Effector CD4-positive, alpha-beta T cell (primary cell): ENCODE results near the gene ZNF408.
"Not testable (repeated sequence)": the region's sequence is repeated elsewhere in the genome, so short reads cannot be mapped to it uniquely, and the experiment has no call there.

Experiments
- DNase-seq: peaks from one replicate; pipeline ENCODE4 v3.0.0-alpha.2; 2020
- total RNA-seq: gene quantifications from one replicate; lab custom pipeline; 2026; lab: John Stamatoyannopoulos, UW

Gene ZNF408
- 22.7 reads per million, percentile 49 among the genes with 10 or more reads in this experiment for total RNA-seq

- DNase-seq = peak; percentile 99
Observed at GRCh38 chr11:46700241-46701077, at the start of gene ZNF408, which contains the start of gene ARHGAP1. ZNF408 (plus strand) TSS chr11:46701031; CDS start chr11:46701048, 17 bp downstream. ARHGAP1 (minus strand) TSS chr11:46700619; CDS start chr11:46696107, 4,512 bp downstream.

GRCh38 chr11:46655631-46656030 lies 45.2 kb upstream of the ZNF408 start:
- DNase-seq = no peak

GRCh38 chr11:46657186-46657585 lies 43.6 kb upstream of the ZNF408 start:
- no peak for DNase-seq

GRCh38 chr11:46658259-46658658 lies 42.6 kb upstream of the ZNF408 start:
- DNase-seq = no peak

GRCh38 chr11:46659908-46660307 lies 40.9 kb upstream of the ZNF408 start:
- no peak for DNase-seq

GRCh38 chr11:46661836-46662235 lies 39.0 kb upstream of the ZNF408 start:
- DNase-seq = no peak

- DNase-seq = no peak
Observed at GRCh38 chr11:46662366-46662765, 38.5 kb upstream of the ZNF408 start.

GRCh38 chr11:46663277-46663940 lies 37.4 kb upstream of the ZNF408 start:
- no peak for DNase-seq

GRCh38 chr11:46664612-46665011 lies 36.2 kb upstream of the ZNF408 start:
- DNase-seq = no peak

GRCh38 chr11:46665356-46665755 lies 35.5 kb upstream of the ZNF408 start:
- DNase-seq = no peak

- DNase-seq = no peak
Observed at GRCh38 chr11:46666516-46666915, 34.3 kb upstream of the ZNF408 start.

GRCh38 chr11:46667043-46667481 lies 33.8 kb upstream of the ZNF408 start:
- no peak for DNase-seq

- no peak for DNase-seq
Observed at GRCh38 chr11:46668480-46669085, 32.2 kb upstream of the ZNF408 start.

GRCh38 chr11:46669711-46670139 lies 31.1 kb upstream of the ZNF408 start:
- no peak for DNase-seq

GRCh38 chr11:46670521-46670920 lies 30.3 kb upstream of the ZNF408 start:
- not testable (repeated sequence) for DNase-seq

- no peak for DNase-seq
Observed at GRCh38 chr11:46671958-46672315, 28.9 kb upstream of the ZNF408 start.

- DNase-seq = no peak
Observed at GRCh38 chr11:46672381-46672839, 28.4 kb upstream of the ZNF408 start.

- DNase-seq = no peak
Observed at GRCh38 chr11:46673713-46674462, 26.9 kb upstream of the ZNF408 start.

GRCh38 chr11:46674463-46675287 lies 26.2 kb upstream of the ZNF408 start:
- DNase-seq = no peak

GRCh38 chr11:46675288-46675851 lies 25.5 kb upstream of the ZNF408 start:
- no peak for DNase-seq

GRCh38 chr11:46675949-46676348 lies 24.9 kb upstream of the ZNF408 start:
- DNase-seq = no peak
